ENCODE data around the gene BACE1-AS.
"Not testable (repeated sequence)": the region's sequence is repeated elsewhere in the genome, so short reads cannot be mapped to it uniquely, and the experiment has no call there.

Gene BACE1-AS

DNA sequence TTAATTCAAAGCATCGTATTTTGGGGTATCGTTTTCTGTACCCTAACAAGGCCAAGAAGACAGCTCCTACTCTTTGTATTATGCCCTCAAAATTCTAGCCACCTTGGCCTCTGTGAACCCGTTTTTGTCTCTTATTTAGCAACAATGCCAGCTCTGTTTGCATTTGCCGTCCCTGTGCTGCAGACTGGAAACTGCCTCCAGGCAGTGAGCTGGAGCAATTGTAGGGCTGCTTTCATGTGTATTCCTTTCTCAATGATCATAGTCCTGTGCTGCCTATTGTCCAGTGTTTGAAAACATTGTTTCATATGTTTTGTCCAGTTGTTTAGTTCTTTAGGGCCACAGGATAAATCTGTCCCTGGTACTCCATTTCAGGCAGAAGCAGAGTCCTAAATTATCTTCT is 19.9 kb upstream of the BACE1-AS start:
- H2AFZ ChIP-seq (ENCODE audit: low read depth, low read length, severe bottlenecking): no peak overlapping the region
- H3K4me3 ChIP-seq (ENCODE audit: insufficient read depth, low read length, poor library complexity, severe bottlenecking): no peak overlapping the region
- no peaks in the 10 kb centered on the region for H4K20me1 ChIP-seq (ENCODE audit: low read depth, low read length)
- no peaks in the 10 kb centered on the region for H3K9me2 ChIP-seq (replicated peaks; ENCODE audit: insufficient read depth, low read length)
- H3K79me2 ChIP-seq (ENCODE audit: insufficient read depth, low read length): no peaks in the 10 kb centered on the region
- H3K9me3 ChIP-seq (ENCODE audit: insufficient read depth, low read length): no peaks in the 10 kb centered on the region
- no peak overlapping the region for H3K27ac ChIP-seq (ENCODE audit: low read depth, low read length)
- no peaks in the 10 kb centered on the region for H3F3A ChIP-seq (ENCODE audit: insufficient read depth)
- TF ChIP-seq, protein P1, sequence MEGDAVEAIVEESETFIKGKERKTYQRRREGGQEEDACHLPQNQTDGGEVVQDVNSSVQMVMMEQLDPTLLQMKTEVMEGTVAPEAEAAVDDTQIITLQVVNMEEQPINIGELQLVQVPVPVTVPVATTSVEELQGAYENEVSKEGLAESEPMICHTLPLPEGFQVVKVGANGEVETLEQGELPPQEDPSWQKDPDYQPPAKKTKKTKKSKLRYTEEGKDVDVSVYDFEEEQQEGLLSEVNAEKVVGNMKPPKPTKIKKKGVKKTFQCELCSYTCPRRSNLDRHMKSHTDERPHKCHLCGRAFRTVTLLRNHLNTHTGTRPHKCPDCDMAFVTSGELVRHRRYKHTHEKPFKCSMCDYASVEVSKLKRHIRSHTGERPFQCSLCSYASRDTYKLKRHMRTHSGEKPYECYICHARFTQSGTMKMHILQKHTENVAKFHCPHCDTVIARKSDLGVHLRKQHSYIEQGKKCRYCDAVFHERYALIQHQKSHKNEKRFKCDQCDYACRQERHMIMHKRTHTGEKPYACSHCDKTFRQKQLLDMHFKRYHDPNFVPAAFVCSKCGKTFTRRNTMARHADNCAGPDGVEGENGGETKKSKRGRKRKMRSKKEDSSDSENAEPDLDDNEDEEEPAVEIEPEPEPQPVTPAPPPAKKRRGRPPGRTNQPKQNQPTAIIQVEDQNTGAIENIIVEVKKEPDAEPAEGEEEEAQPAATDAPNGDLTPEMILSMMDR (IDR thresholded peaks at IDR 0.05; ENCODE audit: insufficient read depth, low read length, poor library complexity, severe bottlenecking): no peak
- no peak overlapping the region for H3K4me2 ChIP-seq (ENCODE audit: low read depth, low read length, poor library complexity, severe bottlenecking)
- H3K27me3 ChIP-seq (ENCODE audit: low read length): no peaks in the 10 kb centered on the region
- 0 out of 2 replicates have a peak, but pooled peaks cover 4% of the 10 kb centered on the region for H3K36me3 ChIP-seq (ENCODE audit: low read length)
- no peak overlapping the region for H3K9ac ChIP-seq (ENCODE audit: low read length)

- not testable (repeated sequence) for H3K79me2 ChIP-seq (ENCODE audit: insufficient read depth, low read length); H3K9ac ChIP-seq (ENCODE audit: low read length); H2AFZ ChIP-seq (ENCODE audit: low read depth, low read length, severe bottlenecking); H3K36me3 ChIP-seq (ENCODE audit: low read length); H3K27ac ChIP-seq (ENCODE audit: low read depth, low read length); H3K9me2 ChIP-seq (replicated peaks; ENCODE audit: insufficient read depth, low read length); H3K27me3 ChIP-seq (ENCODE audit: low read length); H3F3A ChIP-seq (ENCODE audit: insufficient read depth); H3K4me3 ChIP-seq (ENCODE audit: insufficient read depth, low read length, poor library complexity, severe bottlenecking); H3K4me2 ChIP-seq (ENCODE audit: low read depth, low read length, poor library complexity, severe bottlenecking); H3K9me3 ChIP-seq (ENCODE audit: insufficient read depth, low read length); H4K20me1 ChIP-seq (ENCODE audit: low read depth, low read length)
Observed at GRCh38 chr11:117272175-117272574, 19.0 kb upstream of the BACE1-AS start.

DNA sequence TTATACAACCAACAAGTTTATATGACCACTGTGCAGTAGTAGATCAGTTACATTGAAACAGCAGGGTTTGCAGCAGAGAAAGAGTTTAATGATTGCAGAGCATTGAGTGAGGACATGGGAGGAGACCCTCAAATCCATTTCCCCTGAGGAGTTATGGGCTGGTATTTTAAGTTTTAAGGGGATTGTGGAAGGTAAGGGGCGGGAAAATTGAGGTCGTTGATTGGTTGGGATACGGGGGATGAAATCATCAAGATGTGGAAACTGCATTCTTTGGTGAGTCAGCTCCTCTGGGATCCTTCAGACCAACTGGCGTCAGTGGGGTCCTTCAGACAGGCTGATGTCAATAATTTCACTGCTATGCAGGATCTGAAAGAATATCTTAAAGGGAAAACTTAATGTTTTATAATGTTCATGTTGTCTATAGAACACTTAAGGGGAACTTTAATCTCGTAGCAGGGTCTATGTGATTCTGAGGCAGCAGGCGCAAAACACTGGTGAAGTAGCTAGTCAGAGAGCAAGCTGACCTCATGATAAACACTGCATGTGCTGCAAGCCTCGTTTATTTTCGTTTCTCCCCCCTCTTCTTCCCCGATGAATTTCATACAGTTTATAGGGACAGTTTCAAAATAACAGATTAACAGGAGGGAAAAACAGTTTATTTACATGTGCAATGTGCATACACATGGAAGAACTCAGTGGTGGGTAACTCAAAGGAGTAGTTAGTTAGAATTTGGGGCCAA is 17.4 kb upstream of the BACE1-AS start:
- no peaks in the 10 kb centered on the region for H3F3A ChIP-seq (ENCODE audit: insufficient read depth)
- no peak overlapping the region for H2AFZ ChIP-seq (ENCODE audit: low read depth, low read length, severe bottlenecking)
- TF ChIP-seq, protein P1 (IDR thresholded peaks at IDR 0.05; ENCODE audit: insufficient read depth, low read length, poor library complexity, severe bottlenecking): no peak
- TF ChIP-seq EZH2phosphoT487 (conservative IDR thresholded peaks at IDR 0.05; ENCODE audit: low read length): no peak
- no peaks in the 10 kb centered on the region for H3K79me2 ChIP-seq (ENCODE audit: insufficient read depth, low read length)
- no peaks in the 10 kb centered on the region for H3K9me2 ChIP-seq (replicated peaks; ENCODE audit: insufficient read depth, low read length)
- no peaks in the 10 kb centered on the region for H3K9me3 ChIP-seq (ENCODE audit: insufficient read depth, low read length)
- no peaks in the 10 kb centered on the region for H4K20me1 ChIP-seq (ENCODE audit: low read depth, low read length)
- H3K4me2 ChIP-seq (ENCODE audit: low read depth, low read length, poor library complexity, severe bottlenecking): no peak overlapping the region
- H3K4me3 ChIP-seq (ENCODE audit: insufficient read depth, low read length, poor library complexity, severe bottlenecking): no peak overlapping the region
- no peak overlapping the region for H3K9ac ChIP-seq (ENCODE audit: low read length)
- H3K27me3 ChIP-seq (ENCODE audit: low read length): no peaks in the 10 kb centered on the region
- H3K27ac ChIP-seq (ENCODE audit: low read depth, low read length): no peak overlapping the region
- H3K36me3 ChIP-seq (ENCODE audit: low read length): 0 out of 2 replicates have a peak, but pooled peaks cover 4% of the 10 kb centered on the region

DNA sequence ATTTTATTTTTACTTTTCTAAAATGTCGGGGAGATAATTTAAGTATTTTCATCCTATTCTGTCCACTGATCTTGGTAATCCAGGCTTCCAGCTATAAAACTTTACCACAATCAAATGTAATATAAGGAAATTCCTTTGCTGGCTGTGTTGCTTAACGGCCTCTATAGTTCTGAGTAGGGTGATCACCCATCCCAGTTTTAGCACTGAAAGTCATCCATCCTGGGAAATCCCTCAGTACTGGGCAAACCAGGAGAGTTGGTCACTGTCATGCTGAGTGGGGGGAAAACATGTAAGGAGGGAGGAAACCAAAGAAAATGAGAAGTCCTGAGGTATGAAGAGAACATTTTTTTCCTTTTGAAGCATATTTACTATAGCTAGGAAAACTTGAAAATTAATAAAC is 12.8 kb upstream of the BACE1-AS start:
- Histone ChIP-seq H2AFZ (ENCODE audit: low read depth, low read length, severe bottlenecking) (no peak overlapping the region), H3K27me3 (ENCODE audit: low read length) (no peaks in the 10 kb centered on the region), H3K79me2 (ENCODE audit: insufficient read depth, low read length) (no peaks in the 10 kb centered on the region), H3K4me3 (ENCODE audit: insufficient read depth, low read length, poor library complexity, severe bottlenecking) (no peak overlapping the region), H3K9me3 (ENCODE audit: insufficient read depth, low read length) (no peaks in the 10 kb centered on the region), H3K27ac (ENCODE audit: low read depth, low read length) (no peak overlapping the region), H3K36me3 (ENCODE audit: low read length) (0 out of 2 replicates have a peak, but pooled peaks cover 4% of the 10 kb centered on the region), H4K20me1 (ENCODE audit: low read depth, low read length) (no peaks in the 10 kb centered on the region), H3K4me2 (ENCODE audit: low read depth, low read length, poor library complexity, severe bottlenecking) (no peak overlapping the region), H3K9ac (ENCODE audit: low read length) (no peak overlapping the region), H3K9me2 (replicated peaks; ENCODE audit: insufficient read depth, low read length) (no peaks in the 10 kb centered on the region), H3F3A (ENCODE audit: insufficient read depth) (no peaks in the 10 kb centered on the region)
- no peak for TF ChIP-seq EZH2phosphoT487 (conservative IDR thresholded peaks at IDR 0.05; ENCODE audit: low read length)
- TF ChIP-seq, protein P1 (IDR thresholded peaks at IDR 0.05; ENCODE audit: insufficient read depth, low read length, poor library complexity, severe bottlenecking): no peak

Measured in SU-DHL-6 (cell line).